ENCODE results near the gene THRAP3.

The THRAP3 gene

DNA sequence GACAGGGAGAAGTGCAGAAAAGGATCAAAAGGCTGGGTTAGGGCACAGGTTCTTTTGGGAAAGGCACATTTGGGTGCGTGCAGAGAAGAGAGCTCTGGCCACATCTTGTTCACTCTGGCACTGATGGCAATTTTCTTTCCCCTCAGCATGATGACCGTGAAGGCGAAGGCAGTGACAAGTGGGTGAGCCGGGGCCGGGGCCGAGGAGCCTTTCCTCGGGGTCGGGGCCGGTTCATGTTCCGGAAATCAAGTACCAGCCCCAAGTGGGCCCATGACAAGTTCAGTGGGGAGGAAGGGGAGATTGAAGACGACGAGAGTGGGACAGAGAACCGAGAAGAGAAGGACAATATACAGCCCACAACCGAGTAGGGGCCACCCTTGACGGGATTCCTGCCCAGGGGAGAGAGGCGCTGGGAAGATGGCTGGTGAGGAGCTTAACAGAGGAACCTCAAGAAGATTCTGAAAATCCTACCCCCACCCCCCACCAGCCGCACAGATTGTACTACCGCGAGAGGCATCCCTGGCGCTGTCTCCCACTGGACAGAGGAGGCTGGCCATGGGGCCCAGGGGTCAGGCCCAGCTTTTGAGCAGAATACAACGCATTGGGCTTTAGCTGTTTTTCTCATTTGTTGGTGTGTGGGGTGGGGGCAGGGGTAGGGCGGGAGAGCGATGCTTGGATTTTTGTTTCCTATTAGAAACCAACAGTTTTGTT, 79.6 kb downstream of the THRAP3 start:
- TF ChIP-seq, protein P1, sequence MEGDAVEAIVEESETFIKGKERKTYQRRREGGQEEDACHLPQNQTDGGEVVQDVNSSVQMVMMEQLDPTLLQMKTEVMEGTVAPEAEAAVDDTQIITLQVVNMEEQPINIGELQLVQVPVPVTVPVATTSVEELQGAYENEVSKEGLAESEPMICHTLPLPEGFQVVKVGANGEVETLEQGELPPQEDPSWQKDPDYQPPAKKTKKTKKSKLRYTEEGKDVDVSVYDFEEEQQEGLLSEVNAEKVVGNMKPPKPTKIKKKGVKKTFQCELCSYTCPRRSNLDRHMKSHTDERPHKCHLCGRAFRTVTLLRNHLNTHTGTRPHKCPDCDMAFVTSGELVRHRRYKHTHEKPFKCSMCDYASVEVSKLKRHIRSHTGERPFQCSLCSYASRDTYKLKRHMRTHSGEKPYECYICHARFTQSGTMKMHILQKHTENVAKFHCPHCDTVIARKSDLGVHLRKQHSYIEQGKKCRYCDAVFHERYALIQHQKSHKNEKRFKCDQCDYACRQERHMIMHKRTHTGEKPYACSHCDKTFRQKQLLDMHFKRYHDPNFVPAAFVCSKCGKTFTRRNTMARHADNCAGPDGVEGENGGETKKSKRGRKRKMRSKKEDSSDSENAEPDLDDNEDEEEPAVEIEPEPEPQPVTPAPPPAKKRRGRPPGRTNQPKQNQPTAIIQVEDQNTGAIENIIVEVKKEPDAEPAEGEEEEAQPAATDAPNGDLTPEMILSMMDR (IDR thresholded peaks at IDR 0.05; ENCODE audit: low read depth, low read length) = no peak
- DNase-seq (ENCODE audit: extremely low read depth, low read depth) = no peak

DNA sequence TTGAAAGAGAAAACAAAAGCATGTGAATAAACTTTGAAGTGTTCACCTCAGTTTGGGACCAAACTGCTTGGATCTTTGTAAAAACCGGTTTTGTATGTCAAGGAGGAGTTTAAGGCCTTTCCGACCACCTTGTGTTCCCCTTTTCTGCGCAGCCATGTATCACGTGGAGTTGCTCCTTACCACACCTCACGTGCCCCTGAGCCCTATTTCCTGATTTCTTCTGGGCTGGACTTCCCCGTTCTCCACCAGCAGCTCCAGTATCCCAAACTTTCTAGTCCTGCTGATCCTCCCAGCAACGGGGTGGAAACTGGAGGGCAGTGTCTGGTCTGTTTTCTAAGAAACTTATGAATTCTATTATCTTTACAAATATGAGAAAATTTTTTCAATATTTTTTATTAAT, 80.3 kb downstream of the THRAP3 start:
- DNase-seq (ENCODE audit: extremely low read depth, low read depth) = no peak
- TF ChIP-seq, protein P1 (IDR thresholded peaks at IDR 0.05; ENCODE audit: low read depth, low read length) = no peak

DNA sequence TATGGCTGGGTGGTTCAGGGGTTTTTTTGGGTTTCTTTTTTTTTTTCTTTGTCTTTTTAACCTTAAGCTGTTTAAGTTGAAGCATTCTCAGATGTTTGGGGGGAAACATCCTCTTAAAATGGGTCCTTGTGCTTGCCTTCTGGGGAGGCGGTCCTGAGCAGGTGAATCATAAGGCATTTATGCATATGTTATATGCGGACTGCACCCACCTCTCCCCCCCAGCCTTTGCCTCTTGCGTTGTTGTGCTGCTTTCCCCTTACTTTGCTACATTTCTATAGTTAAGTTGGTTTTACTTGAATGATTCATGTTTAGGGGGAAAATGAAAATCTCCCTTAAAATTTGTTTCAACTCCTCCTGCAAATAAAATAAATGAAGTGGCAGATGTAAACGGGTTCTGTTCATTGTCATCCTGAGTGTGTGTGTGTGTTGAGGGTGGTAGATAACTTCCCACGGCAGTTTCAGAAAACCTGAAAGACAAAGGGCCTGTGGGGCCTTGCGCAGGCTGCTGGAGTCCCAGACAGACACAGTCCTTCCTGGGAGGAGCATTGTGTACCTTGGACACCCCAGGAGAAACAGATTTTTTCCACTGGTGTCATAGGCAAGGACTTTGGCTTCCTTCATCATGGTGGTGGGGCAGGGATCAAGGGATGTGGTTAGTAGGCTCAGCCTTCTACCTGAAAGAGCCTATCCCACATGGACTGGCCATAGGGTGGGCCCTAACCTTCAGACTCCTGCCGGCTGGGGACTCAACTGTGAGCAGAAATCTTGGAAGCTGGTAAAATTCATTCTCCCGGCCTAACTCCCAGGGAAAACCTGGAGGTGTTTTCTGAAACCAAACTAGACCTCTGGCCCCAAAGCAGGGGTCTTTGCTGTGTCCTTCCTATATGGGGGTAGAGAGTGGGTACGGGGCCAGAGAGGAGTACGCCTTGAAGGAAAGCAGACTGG, 81.0 kb downstream of the THRAP3 start:
- TF ChIP-seq, protein P1 (IDR thresholded peaks at IDR 0.05; ENCODE audit: low read depth, low read length) = no peak

DNA sequence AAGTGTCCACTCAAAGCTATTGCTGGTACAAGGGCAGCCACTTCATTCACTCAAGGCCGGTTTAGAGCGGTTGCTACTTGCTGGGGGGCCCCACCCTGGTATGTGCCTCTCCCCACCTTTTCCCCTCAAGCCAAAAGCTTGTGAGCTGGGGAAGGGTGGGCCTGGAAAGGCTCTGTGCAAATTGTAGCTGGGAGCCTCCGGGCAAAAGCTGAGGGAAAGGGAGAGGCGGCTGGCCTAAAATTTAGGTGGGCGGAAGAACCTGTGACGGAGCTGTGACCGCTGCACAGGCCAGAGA, 81.6 kb downstream of the THRAP3 start:
- TF ChIP-seq, protein P1 (IDR thresholded peaks at IDR 0.05; ENCODE audit: low read depth, low read length) = no peak

More for the DNA sequence above, 81.0 kb downstream of the THRAP3 start:
- DNase-seq (ENCODE audit: extremely low read depth, low read depth) = no peak

DNA sequence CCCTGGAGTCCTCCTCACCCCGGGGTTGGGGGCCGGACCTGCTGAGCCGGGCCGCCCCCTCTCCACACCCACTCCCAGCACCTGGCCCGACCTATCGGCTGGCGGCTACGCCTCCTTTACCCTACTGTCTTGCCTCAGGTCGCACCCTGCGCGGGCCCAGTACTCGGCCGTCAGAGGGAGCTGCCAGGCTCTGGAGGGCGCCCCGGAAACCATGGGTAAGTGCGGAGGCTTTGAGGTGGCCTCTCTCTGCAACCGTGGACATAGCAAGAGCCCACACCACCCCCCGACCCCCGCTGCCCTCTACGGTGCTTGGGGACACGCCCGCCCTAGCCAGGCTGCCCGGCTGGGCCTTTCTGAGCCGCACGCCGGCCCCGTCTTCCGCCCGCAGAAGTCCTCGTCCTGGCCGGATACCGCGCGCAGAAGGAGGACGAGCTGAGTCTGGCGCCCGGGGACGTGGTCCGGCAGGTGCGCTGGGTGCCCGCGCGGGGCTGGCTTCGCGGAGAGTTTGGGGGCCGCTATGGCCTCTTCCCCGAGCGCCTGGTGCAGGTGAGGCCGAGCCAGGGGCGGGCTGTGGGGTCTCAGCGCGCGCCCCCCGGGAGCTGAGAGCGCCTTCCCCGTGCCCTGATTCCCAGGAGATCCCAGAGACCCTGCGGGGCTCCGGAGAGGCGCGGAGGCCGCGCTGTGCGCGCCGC, 82.1 kb downstream of the THRAP3 start, which contains the start of gene SH3D21:
Gene SH3D21, plus strand, starts transcription at position 159 of the 692 bp plus-strand sequence. Its CDS starts 53 bp downstream, at position 212.
- no peak for DNase-seq (ENCODE audit: extremely low read depth, low read depth)
- TF ChIP-seq, protein P1 (IDR thresholded peaks at IDR 0.05; ENCODE audit: low read depth, low read length) = peak; percentile 13

More for the DNA sequence above, 81.6 kb downstream of the THRAP3 start:
- DNase-seq (ENCODE audit: extremely low read depth, low read depth) = no peak

DNA sequence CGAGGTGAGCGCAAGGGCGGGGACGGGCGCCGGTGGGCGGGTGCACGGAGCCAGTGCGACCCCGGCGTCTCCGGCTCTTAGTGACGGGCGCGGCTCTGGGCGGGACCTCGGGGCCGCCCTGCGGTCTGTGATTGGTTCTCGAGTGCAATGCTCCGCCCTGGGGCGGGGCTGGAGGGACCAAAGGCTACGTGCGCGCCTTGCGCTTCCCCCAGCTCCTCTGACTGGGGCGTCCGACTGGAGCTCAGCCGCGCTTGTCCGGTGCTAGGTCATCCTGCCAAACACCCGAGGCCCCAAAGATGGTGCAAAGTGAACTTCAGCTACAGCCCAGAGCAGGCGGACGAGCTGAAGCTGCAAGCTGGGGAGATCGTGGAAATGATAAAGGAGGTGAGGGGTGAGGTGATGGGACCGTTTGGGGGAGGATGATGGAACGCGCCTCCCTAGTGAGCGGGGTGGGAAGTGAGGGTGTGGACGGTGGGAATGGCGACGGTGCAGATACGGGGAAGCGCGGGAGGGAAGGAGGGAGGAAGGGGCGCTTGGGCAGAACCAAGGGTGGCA, 82.7 kb downstream of the THRAP3 start:
- DNase-seq (ENCODE audit: extremely low read depth, low read depth) = peak; percentile 70
- TF ChIP-seq, protein P1 (IDR thresholded peaks at IDR 0.05; ENCODE audit: low read depth, low read length) = no peak
